Testis (tissue), 3 donors: ENCODE results near the gene CEP295NL. TPM values are rescaled to one million over a fixed set of nuclear protein-coding genes. Genes with fewer than 3 reads are reported as not detected.

ENCODE experiments used
- DNase-seq: peaks from one replicate; pipeline ENCODE4 v3.0.0-alpha.2; 2019
- H3K27ac ChIP-seq, 2 donors: fragments of 200-600 bp; sonication (generic); one replicate each; pipeline ENCODE4 v1.5.1; 2019
- H3K27me3 ChIP-seq: fragments of 200-600 bp; sonication (generic); one replicate; pipeline ENCODE4 v1.5.1; 2019
- H3K36me3 ChIP-seq: fragments of 200-600 bp; sonication (generic); one replicate; pipeline ENCODE4 v1.5.1; 2017; ENCODE audit warnings: low read depth; ENCODE audit errors: missing control alignments
- H3K4me1 ChIP-seq: fragments of 200-600 bp; sonication (generic); one replicate; pipeline ENCODE4 v1.5.1; 2019
- H3K4me3 ChIP-seq, 2 donors: fragments of 200-600 bp; sonication (generic); one replicate each; pipeline ENCODE4 v1.5.1; 2017 to 2019
- H3K9me3 ChIP-seq: fragments of 200-600 bp; sonication (generic); one replicate; pipeline ENCODE4 v1.5.1; 2017
- CTCF ChIP-seq, 3 experiments: fragments of 450-650 bp in 2 of 3; fragments of 200-600 bp in 1 of 3; sonication (generic) in 1 of 3; IDR thresholded peaks; one replicate each; pipeline ENCODE4 v1.5.1; 2016 to 2019; ENCODE audit warnings: antibody characterized with exemption in 3 of 3, mild to moderate bottlenecking in 2 of 3, moderate library complexity in 1 of 3
- POLR2A ChIP-seq: fragments of 450-650 bp; IDR thresholded peaks from one replicate; pipeline ENCODE4 v1.6.1; 2017; ENCODE audit warnings: antibody characterized with exemption, mild to moderate bottlenecking, moderate library complexity
- WGBS, 2 donors: methylation state at CpG; one replicate each; pipeline ENCODE4 v1.1.5; 2018; 5-methylcytosine and 5-hydroxymethylcytosine counted together
- intact Hi-C: fragments of 100-400 bp; cut with DNase I; formaldehyde crosslinking; loops from one replicate; pipeline ENCODE4 v1.15.1; 2023; ENCODE audit warnings: low total_unique reads
- polyA plus RNA-seq: library from polyadenylated mRNA; stranded (reverse); fragments of 350-450 nt; fragmentation: Illumina TruSeq; extraction: RNeasy Lipid Tissue Mini Kit (QIAGEN cat#74804); gene quantifications from one replicate; pipeline ENCODE4 v1.2.3, GENCODE V29; 2014; ENCODE audit warnings: low read depth, low replicate concordance; ENCODE audit not compliant: insufficient read depth
- total RNA-seq, 2 donors: library from RNA; depleted of rRNA; stranded (reverse); fragments of >200 nt; gene quantifications; one replicate each; pipeline ENCODE4 v1.2.3, GENCODE V29; 2016

CEP295NL gene
- total and polyA plus RNA-seq, 3 donors from 2014 or later: 32.3 to 100 (median 77.1) TPM

- intact Hi-C loops: loop anchor here (5.0 kb wide), 1 partner anchor 42 kb away; no protein-coding TSS in a partner anchor
- WGBS, 2 donors: 1 to 4% methylated on average over 19 to 22 of the region's 28 CpGs
- Histone ChIP-seq H3K4me1 (peaks cover 55% of the 10 kb centered on the region), H3K36me3 (no peaks in the 10 kb centered on the region), H3K4me3 (peak overlapping the region; percentile 70 to 89), H3K9me3 (no peaks in the 10 kb centered on the region), H3K27ac (peak overlapping the region; percentile 89 to 98), H3K27me3 (no peaks in the 10 kb centered on the region)
- TF ChIP-seq POLR2A: no peak
- TF ChIP-seq CTCF (IDR thresholded peaks at IDR 0.05): no peak
- peak; percentile 86 for DNase-seq
Measured at GRCh38 chr17:78923660-78924453, 20.9 kb upstream of the CEP295NL start.

GRCh38 chr17:78922816-78923498 lies 20.0 kb upstream of the CEP295NL start:
- no peaks in the 10 kb centered on the region for H3K36me3 ChIP-seq
- 37 to 48% methylated on average over 8 to 13 of the region's 13 CpGs for WGBS, 2 donors
- H3K4me3 ChIP-seq: peak overlapping the region in 1 of 2 donors; percentile 89
- no peaks in the 10 kb centered on the region for H3K9me3 ChIP-seq
- intact Hi-C loops: loop anchor here (5.0 kb wide), 1 partner anchor 41 kb away; no protein-coding TSS in a partner anchor
- H3K27me3 ChIP-seq: no peaks in the 10 kb centered on the region
- no peak for TF ChIP-seq CTCF (IDR thresholded peaks at IDR 0.05)
- TF ChIP-seq POLR2A: no peak
- peak overlapping the region; percentile 89 to 98 for H3K27ac ChIP-seq
- peak; percentile 72 for DNase-seq
- H3K4me1 ChIP-seq: peaks cover 63% of the 10 kb centered on the region

- WGBS, 2 donors: 29 to 55% methylated on average over 8 of the region's 8 CpGs
- Histone ChIP-seq H3K27me3 (no peaks in the 10 kb centered on the region), H3K4me3 (no peak overlapping the region), H3K27ac (peak overlapping the region; percentile 89 to 98), H3K36me3 (no peaks in the 10 kb centered on the region), H3K4me1 (peaks cover 70% of the 10 kb centered on the region), H3K9me3 (no peaks in the 10 kb centered on the region)
- TF ChIP-seq CTCF (IDR thresholded peaks at IDR 0.05) (no peak), POLR2A (no peak)
- no peak for DNase-seq
- intact Hi-C loops: loop anchor here (5.0 kb wide), 1 partner anchor 39 kb away; no protein-coding TSS in a partner anchor
Measured at GRCh38 chr17:78921437-78921971, 18.5 kb upstream of the CEP295NL start.

GRCh38 chr17:78920528-78920927 lies 17.5 kb upstream of the CEP295NL start:
- no peak for TF ChIP-seq POLR2A
- TF ChIP-seq CTCF (IDR thresholded peaks at IDR 0.05): no peak
- Histone ChIP-seq H3K4me1 (peaks cover 76% of the 10 kb centered on the region), H3K27me3 (no peaks in the 10 kb centered on the region), H3K27ac (peak overlapping the region in 1 of 2 donors; percentile 59), H3K4me3 (no peak overlapping the region), H3K36me3 (no peaks in the 10 kb centered on the region), H3K9me3 (no peaks in the 10 kb centered on the region)
- intact Hi-C loops: loop anchor here (5.0 kb wide), 1 partner anchor 38 kb away; no protein-coding TSS in a partner anchor
- no peak for DNase-seq
- WGBS, 2 donors: 55 to 64% methylated on average over 8 of the region's 8 CpGs
